Measurements from ENCODE around the gene MARVELD1. TPM values are rescaled to one million over a fixed set of nuclear protein-coding genes. Genes with fewer than 3 reads are reported as not detected.

Gene MARVELD1
- total RNA-seq, 2 donors from 2014 or later = 4.3 to 6.5 TPM

DNA sequence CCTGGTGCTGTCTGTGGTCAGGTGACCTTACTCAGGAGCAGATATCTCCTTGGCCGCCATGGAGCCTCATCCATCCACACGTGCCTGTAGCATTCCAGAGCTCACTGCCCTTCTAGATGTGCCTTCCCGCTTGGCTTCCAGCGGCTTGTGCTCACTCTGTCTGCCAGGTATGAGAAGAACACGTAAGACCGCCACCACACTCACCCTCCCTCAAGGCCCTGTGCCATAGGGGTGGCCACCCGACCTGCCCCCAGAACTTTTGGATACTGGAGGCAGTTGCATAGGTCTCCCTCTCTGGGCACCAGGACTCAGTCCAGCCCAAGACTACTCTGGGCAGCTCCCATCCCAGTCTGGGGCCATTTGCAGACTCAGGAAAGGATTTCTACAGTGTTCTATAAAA is 4.1 kb downstream of the MARVELD1 start:
- TF ChIP-seq, protein P1, sequence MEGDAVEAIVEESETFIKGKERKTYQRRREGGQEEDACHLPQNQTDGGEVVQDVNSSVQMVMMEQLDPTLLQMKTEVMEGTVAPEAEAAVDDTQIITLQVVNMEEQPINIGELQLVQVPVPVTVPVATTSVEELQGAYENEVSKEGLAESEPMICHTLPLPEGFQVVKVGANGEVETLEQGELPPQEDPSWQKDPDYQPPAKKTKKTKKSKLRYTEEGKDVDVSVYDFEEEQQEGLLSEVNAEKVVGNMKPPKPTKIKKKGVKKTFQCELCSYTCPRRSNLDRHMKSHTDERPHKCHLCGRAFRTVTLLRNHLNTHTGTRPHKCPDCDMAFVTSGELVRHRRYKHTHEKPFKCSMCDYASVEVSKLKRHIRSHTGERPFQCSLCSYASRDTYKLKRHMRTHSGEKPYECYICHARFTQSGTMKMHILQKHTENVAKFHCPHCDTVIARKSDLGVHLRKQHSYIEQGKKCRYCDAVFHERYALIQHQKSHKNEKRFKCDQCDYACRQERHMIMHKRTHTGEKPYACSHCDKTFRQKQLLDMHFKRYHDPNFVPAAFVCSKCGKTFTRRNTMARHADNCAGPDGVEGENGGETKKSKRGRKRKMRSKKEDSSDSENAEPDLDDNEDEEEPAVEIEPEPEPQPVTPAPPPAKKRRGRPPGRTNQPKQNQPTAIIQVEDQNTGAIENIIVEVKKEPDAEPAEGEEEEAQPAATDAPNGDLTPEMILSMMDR (IDR thresholded peaks at IDR 0.05) = no peak
- no peak for TF ChIP-seq POLR2A (IDR thresholded peaks at IDR 0.05)
- Histone ChIP-seq H3K4me1 (peaks cover 42% of the 10 kb centered on the region), H3K27me3 (no peaks in the 10 kb centered on the region), H3K36me3 (replicated peaks in 1 of 2; ENCODE audit: insufficient read depth in 1 of 2, low read depth in 2 of 2) (no peaks in the 10 kb centered on the region), H3K9me3 (no peaks in the 10 kb centered on the region), H3K27ac (peak overlapping the region in 2 of 4 donors; percentile 35 to 83), H3K4me3 (no peak overlapping the region)
- ATAC-seq = no peak
- 84 to 85% methylated on average over 7 of the region's 7 CpGs for WGBS, 2 donors
- DNase-seq = no peak
- intact Hi-C loops (cut with DNase I) = no loop called here

DNA sequence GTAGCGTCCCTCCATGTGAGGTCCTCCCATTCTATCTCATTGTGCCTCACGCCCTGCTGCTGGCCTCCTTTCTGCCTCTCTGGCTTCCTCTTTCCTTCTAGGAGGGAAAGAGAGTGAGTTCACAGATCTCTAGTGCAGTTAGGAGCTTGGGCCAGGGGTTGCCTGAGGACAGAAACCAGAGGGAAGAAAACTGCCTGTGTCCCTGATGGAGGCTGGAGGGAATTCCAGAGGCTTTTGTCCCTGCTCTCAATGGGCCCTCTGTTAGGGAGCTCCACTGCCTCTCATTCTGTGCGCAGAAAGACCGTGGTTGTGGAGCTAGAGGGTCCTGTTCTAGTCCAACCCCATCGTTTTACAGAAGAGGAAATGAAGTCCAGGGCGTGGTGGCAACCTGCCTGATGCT is 4.6 kb downstream of the MARVELD1 start:
- Histone ChIP-seq H3K27me3 (no peaks in the 10 kb centered on the region), H3K4me1 (peaks cover 38% of the 10 kb centered on the region), H3K27ac (peak overlapping the region; percentile 25 to 83 (median 46)), H3K9me3 (no peaks in the 10 kb centered on the region), H3K4me3 (no peak overlapping the region), H3K36me3 (replicated peaks in 1 of 2; ENCODE audit: insufficient read depth in 1 of 2, low read depth in 2 of 2) (no peaks in the 10 kb centered on the region)
- intact Hi-C loops (cut with DNase I) = no loop called here
- no peak for DNase-seq
- WGBS, 2 donors = 62 to 68% methylated on average over 6 of the region's 6 CpGs
- TF ChIP-seq, protein P1 (IDR thresholded peaks at IDR 0.05) = no peak
- no peak for TF ChIP-seq POLR2A (IDR thresholded peaks at IDR 0.05)
- ATAC-seq = no peak

DNA sequence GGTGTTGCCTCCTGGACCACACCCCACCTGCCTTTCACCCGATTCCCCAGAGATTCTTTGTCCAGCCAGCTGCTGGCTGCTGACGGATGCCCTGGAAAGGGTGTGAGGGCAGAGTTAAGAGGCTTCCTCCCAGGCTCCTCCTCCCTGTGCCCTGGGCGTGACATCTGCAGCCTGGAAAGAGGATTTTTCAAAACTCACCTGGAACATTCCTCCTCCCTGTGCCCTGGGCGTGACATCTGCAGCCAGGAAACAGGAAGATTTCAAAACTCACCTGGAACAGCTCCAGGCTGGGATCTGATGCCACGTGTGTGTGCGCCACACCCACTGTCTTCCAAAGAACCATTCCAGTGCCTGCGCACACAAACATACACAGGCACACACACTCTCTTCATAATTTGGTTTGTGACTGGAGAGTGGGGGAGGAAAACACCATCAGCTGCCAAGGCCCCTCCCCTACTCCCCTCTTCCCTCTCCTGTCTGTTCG is 5.2 kb downstream of the MARVELD1 start:
- Histone ChIP-seq H3K36me3 (replicated peaks in 1 of 2; ENCODE audit: insufficient read depth in 1 of 2, low read depth in 2 of 2) (no peaks in the 10 kb centered on the region), H3K9me3 (no peaks in the 10 kb centered on the region), H3K4me1 (peaks cover 36% of the 10 kb centered on the region), H3K27me3 (no peaks in the 10 kb centered on the region), H3K4me3 (no peak overlapping the region), H3K27ac (peak overlapping the region; percentile 25 to 83 (median 46))
- intact Hi-C loops (cut with DNase I) = no loop called here
- peak in 1 of 3 donors; percentile 27 for TF ChIP-seq POLR2A (IDR thresholded peaks at IDR 0.05)
- TF ChIP-seq, protein P1 (IDR thresholded peaks at IDR 0.05) = no peak
- peak; percentile 70 to 91 (median 78) for DNase-seq
- WGBS, 2 donors = 32 to 41% methylated on average over 8 of the region's 8 CpGs
- ATAC-seq = peak; percentile 83

DNA sequence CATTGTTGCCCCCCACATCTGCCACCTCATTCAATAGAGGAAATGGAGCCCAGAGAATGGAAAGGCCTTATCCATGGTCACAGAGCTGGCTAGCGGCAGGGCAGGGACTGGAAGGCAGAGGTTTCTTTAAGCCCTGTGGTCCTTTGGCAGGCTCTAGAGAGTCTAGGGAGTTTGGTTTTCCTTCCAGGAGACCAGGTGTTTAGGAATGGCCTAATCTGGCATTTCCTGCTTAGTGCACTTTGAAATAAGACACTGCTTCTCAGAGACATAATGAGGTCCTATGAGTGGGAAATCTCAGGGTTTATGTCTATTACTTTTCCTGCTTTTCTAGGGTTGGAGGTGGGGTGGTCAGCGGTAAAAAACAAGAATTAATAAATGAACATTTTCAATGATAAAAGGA is 6.1 kb downstream of the MARVELD1 start:
- intact Hi-C loops (cut with DNase I) = loop anchor here (10.0 kb wide), 1 partner anchor 145 kb away; the partner anchor contains the start of gene ANKRD2
- Histone ChIP-seq H3K4me3 (no peak overlapping the region), H3K27me3 (no peaks in the 10 kb centered on the region), H3K4me1 (peaks cover 29% of the 10 kb centered on the region), H3K36me3 (replicated peaks in 1 of 2; ENCODE audit: insufficient read depth in 1 of 2, low read depth in 2 of 2) (no peaks in the 10 kb centered on the region), H3K27ac (peak overlapping the region in 1 of 4 donors; percentile 83), H3K9me3 (no peaks in the 10 kb centered on the region)
- DNase-seq = no peak
- WGBS, 2 donors = 90 to 98% methylated on average over 2 of the region's 2 CpGs
- ATAC-seq = no peak
- TF ChIP-seq POLR2A (IDR thresholded peaks at IDR 0.05) = no peak
- TF ChIP-seq, protein P1 (IDR thresholded peaks at IDR 0.05) = no peak

Data from body of pancreas (tissue), 4 donors.